Stimulated activated CD4-positive, alpha-beta T cell treated with anti-CD3 and anti-CD28 coated beads, Interleukin-15, amount 100 ng/mL, for 24 hours (primary cell): ENCODE data around the gene KMT2E.

Source experiments
- DNase-seq: peaks from one replicate; pipeline ENCODE4 v3.0.0-alpha.2; 2020

KMT2E gene

DNA sequence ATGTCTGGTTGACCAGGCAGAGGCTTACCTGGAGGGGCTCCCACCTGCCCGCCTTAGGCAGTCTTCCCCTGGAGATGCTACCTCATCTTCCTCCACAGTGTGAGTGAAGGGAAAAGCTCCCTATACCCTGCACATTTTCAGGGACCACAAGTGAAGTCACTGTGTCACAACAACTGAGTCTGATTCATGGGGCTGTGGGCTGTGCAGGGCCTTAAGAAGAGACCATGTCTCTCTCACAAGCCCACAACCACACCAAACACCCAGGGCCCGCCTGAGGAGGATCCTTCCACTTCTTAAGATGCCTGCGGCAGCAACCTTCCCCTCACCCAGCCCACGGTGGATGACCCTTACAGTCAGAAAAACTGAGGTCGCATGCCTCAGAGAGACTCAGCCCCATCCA lies 118.3 kb downstream of the KMT2E start:
- DNase-seq, result no peak

DNA sequence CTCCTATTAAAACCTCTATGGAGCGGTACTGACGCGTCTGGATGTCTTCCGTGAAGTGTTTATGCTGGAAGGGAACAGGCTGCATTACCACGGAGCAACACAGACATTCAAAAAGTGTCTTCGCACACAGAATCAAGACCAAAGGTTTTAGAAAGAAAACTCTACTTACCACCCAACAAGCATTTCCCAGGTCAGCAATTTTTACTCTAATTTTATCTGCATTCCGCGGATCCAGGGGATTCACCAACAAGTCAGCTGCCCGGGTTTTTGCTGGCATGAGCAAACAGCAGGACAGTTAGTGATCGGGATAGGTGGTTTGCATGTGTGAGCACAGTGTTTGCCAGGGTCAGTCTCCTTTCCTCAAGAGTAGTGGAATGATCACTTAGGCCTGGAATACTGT lies 118.8 kb downstream of the KMT2E start:
- no peak for DNase-seq

DNA sequence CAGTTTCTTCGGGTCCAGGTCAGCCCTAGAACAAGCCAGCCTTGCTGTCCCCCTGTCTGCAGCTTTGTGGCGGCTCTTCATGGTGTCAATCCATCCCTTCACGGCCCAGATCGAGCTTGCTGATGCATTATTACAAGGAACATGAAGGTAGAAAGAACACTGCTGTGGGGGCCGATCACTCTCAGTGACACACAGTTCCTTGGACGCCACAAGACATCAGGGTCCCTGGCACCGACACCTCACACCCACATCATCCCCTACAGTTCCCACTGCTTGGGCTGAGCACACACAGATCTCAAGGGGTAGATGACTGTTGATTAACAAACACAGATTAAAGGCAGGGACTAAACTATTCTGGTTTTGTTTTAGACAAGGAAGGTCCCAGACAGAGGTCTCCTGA lies 119.4 kb downstream of the KMT2E start:
- DNase-seq, result no peak

DNA sequence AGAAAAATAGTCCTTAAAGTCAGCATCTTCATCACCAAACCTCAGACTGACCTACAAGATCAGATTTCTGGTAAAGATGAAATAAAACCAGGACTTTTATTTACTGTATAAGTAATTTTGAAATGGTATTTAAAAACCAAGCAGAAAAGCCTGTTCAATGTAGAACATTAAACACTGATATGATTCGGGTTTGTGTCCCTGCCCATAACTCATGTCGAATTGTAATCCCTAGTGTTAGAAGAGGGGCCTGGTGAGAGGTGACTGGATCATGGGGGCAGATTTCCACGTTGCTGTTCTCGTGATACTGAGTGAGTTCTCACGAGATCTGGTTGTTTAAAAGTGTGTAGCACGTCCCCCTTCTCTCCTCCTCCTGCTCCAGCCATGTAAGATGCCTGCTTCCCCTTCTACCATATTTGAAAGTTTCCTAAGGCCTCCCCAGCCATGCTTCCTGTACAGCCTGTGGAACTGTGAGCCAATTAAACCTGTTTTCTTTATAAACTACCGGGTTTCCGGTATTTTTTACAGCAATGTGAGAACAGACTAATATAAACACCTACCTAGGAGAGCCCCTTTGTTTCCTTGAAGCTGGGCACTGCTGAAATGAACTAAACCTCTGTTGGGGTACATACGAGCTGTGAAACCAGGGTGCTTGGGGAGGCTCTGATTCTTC lies 120.1 kb downstream of the KMT2E start:
- DNase-seq, result no peak

DNA sequence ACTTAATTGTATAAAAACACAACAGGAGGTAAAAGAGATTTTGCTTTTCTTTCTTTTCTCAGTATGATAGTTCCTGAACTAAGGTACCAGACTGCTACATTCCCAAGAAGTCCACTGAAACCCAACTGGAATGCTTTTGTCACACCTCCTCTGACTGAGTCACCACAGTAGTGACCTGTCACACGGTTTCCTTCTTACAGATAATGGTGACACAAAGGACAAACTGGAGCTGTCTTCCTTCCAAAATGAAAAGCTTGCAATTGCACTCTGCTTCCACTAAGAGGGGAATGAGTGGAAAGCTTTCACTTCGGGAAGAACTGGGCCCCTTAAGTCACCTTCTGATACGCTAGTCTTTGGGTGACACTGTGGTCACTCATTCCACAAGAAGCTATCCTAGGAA lies 122.2 kb downstream of the KMT2E start:
- no peak for DNase-seq

DNA sequence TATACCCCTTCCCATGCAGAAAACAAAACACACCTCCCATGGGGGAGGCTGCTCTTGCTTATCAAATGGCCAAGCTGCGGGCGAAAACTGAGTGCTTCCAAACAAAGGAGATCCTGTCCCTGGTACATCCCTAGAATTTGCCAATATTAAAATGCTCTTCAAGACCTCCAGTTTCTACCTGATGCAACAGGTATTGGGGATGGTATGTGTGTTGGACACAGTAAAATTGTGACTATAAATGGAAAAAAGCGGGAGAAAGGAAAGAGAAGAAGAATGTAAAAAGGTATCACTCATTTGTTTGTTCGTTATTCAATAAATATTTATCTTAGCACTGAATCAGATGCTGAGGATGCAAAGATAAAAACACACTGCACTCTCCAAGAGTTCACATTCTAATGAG lies 123.9 kb downstream of the KMT2E start:
- DNase-seq, result no peak

GRCh38 chr7:105139381-105139780 lies 125.4 kb downstream of the KMT2E start:
- DNase-seq, result no peak

DNA sequence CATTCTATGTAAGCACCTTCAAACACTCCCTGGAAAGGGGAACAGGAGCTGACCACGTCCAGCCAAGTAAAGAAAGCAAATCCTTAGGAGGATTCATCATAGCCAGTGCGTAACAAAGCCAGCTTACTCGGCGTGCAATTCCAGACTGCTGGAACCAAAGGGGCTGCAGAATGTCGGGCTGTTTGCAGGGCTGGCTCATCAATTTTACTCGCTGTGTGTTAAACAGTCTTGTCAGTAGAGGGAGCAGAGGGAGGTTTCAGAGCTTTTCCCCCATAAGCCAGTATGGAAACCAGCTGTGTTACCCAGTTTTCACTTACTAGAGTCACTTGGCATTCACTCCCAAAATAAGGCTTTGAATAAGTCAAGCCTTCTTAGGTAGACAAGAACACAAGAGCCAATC lies 127.1 kb downstream of the KMT2E start:
- no peak for DNase-seq

- no peak for DNase-seq
Measured at GRCh38 chr7:105149827-105150226, 135.8 kb downstream of the KMT2E start.

- DNase-seq, result no peak
Measured at GRCh38 chr7:105151152-105151551, 137.1 kb downstream of the KMT2E start.

DNA sequence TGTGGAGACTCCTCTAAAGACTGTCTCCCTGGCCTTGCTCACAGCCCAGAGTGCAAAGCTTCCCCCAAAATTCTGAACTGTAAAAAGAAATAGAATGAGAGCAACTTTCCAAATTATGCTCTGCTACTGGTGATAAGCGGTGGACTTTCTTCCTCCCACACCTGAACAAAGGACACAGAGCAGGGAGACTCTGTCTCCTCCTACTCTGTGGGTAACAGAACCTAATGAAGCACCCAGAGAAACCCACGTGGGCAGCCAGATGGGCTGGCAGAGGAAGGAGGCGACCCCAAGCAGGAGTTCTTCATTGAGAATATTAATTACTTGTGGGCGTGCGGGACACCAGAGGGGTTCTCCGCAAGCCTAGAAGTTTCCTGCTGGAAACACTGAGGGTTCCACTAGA lies 139.5 kb downstream of the KMT2E start:
- no peak for DNase-seq

GRCh38 chr7:105154084-105154483 lies 140.1 kb downstream of the KMT2E start:
- DNase-seq, result no peak

DNA sequence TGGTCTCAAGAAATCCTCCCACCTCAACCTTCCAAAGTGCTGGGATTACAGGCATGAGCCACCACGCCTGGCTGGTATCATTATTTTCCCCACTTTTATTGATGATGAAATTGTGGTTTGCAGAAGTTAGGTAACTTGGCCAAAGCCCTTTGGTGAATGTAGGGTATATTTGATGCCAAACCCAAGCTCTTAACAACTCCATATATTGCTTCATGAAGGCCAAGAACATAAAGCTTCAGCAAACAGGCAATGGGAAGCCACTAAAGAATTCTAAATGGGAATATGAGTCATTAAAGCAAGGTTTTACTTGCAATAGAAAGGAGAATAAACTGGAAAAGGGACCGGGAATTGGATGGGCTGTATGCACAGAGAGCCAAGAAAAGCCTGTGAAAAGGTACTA lies 142.7 kb downstream of the KMT2E start:
- no peak for DNase-seq

- DNase-seq, result no peak
Measured at GRCh38 chr7:105157278-105157677, 143.3 kb downstream of the KMT2E start.

DNA sequence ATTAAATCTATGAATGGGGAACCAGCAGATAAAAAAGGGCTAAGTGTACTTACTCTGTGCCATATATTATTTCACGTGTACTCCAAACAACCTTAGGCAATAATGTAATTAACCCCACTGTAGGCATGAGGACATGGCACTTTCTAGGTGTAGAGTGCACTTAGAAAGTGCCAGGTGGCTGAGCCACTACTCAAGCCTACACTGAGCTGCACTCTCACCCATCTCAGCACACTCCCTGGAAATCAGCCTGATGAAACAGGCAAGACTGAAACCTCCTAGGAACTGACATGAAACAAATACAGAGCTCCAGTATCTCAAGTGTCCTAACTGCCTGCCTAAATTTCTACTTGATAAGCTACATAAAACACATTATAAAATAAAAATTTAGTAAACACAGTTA lies 147.4 kb downstream of the KMT2E start:
- no peak for DNase-seq
